NCI-H526 treated with DMSO at 0.1 percent for 48 hours (cell line): Measurements from ENCODE around the gene GPS1.

Experiments used
- DNase-seq: peaks from one replicate; lab custom pipeline; 2025; lab: John Stamatoyannopoulos, UW

GPS1 gene

DNA sequence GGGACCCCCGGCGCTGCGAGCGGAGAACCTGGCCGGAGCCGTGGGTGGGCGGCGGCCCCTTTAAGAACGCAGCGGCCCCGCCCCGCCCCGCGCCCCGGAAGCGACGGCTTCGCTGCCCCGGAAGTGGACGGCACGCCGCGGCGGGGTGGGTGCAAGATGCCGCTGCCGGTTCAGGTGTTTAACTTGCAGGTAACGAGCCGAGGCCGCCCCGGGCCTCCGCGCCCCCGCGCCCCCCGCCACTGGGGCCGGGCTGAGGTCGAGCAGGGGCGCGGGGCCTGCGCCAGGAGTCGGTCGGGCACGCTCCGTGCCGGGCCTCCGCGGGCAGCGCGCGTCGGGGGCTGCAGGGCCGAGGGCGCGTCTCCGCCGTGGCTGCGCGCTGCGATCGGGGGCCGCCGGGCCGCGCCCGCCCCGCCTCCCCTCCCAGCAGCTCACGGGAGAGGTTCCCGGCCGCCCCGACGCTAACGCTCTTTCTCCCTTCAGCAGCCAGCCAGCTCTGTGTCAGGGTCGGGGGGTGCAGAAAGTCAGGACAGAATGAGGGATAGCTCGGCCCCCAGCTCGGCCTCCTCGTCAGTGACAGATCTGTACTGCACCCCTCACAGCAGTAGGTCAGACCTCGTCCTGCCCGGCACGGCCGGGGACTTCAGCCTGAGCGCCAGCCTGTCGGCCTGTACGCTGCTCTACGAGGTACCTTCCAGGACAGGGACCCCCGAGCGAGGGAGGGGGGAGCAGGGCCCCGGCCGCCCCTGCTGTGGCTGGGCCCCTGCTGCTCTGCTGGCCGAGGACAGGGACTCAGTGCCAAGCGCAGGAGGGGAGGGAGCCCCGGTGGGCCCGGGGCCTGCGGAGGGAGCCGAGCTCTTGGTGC lies at the start of gene GPS1, which contains the start of gene RFNG:
GPS1 (plus strand) TSS at position 123 of the 862 bp plus-strand sequence; CDS start at position 157, 34 bp downstream.
RFNG (minus strand) TSS at position 36 of the 862 bp plus-strand sequence. CDS start 45 bp downstream, outside the sequence.
- peak; percentile 23 for DNase-seq

DNA sequence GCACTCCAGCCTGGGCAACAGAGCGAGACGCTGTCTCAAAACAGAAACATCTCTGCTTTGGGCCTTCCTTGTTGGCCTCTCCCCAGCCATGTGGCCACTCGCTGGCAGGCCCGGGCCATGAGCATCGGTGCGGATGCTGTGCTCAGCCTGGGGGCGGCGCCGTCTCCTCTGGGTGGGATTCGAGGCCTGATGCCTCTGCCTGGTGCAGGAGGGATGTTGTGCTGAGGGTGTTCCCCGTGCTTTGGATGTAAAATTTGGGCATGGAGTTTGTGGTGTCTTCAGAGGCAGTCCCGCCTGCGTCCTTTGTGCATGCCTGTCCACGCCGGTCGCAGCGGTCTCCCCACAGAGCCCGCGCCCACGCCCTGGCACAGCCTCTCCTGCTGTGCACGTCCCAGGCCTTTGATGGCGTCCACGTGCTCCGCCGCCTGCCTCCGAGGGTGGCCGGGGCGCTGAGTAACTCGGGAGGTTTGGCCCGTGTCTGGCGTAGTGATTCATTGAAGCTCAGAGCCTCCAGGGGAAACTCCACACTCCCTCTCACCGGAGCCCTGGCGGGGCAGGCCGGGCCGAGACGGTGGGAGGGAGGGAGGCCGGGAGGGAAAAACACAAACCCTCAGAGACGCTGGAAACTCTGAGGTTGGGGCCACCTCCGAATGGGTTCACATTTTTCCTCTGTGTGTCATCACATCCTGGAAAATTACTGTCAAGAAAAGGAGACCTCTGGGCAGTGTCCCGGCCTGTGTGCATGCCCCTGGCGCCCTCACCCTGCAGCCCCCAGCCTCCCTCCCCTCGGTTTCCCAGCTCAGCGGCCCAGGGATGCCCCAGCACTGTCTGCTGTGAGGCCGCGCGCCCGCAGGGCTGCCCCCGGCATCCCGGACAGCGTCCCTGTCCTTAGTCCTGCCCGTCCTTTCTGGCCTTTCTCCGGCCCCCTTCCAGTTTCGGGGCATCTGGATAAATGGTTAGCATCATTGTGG lies 48.0 kb upstream of the GPS1 start:
- DNase-seq, result no peak

DNA sequence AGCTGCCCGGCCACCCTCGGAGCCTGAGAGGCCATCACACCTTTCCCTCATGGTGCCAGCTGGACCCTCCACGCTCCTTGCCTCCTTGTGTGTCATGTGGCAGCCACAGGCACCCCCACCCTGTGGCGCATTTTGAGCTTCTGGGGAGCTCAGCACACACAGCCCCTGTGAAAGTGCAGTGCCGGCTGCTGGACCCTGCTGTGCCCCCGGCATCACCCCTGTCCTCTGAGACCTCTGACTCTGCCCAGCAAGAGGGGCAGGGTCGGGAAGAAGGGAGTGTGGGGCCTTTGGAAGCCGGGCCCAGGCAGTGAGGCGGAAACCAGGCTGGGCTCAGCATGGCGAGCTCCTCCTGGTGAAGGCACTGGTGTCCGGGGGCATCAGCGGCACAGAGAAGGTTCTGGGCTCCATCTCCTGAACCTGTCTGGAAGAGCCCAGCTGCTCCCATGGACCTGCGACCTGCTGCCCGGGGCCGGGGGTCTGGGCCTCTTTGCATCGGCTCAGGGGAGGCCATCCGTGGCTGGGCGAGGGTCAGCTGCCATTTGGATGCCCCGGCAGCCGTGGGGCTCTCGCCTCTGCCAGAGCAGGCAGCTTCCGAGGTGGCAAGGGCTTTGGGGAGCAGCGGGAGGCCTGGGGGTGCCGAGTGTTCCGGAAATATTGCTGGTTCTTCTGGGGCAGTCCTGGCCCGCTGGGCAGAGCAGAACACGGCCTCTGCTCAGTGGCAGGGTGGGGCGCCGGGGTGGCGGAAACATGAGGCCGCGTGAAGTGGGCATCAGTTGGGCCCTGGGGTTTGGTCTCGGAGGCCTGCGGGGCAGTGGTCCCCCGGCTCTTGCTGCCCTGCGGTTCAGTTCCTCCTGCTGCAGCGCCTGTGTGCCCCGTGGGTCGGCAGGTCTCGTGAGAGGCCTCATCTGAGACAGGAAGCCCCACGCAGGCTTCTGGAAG lies 46.9 kb upstream of the GPS1 start:
- no peak for DNase-seq

DNA sequence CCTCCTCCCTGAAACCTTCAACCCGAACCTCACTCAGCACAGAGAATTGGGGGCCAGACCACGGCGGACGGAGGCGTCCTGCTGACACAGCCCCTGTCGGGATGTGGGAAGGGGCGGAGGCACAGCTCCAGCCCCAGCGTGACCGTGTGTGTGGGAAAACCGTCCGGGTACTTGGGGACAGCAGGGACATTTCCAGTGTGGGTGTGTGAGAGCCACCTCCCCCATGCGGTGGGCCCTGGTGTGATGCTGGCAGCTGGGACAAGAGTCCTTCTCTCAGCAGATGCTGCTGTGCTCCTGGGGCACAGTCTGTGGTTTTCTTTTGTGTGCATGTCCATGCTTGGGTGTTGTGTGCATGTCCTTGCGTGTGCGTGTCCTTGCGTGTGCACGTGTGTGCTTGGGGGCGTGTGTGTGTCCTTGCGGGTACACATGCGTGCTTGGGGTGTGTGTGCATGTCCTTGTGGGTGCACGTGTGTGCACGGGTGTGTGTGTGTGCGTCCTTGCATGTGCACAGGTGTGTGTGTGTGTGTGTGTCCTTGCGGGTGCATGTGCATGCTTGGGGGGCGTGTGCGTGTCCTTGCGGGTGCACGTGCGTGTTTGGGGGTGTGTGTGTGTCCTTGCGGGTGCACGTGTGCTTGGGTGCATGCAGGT lies 45.9 kb upstream of the GPS1 start:
- no peak for DNase-seq

DNA sequence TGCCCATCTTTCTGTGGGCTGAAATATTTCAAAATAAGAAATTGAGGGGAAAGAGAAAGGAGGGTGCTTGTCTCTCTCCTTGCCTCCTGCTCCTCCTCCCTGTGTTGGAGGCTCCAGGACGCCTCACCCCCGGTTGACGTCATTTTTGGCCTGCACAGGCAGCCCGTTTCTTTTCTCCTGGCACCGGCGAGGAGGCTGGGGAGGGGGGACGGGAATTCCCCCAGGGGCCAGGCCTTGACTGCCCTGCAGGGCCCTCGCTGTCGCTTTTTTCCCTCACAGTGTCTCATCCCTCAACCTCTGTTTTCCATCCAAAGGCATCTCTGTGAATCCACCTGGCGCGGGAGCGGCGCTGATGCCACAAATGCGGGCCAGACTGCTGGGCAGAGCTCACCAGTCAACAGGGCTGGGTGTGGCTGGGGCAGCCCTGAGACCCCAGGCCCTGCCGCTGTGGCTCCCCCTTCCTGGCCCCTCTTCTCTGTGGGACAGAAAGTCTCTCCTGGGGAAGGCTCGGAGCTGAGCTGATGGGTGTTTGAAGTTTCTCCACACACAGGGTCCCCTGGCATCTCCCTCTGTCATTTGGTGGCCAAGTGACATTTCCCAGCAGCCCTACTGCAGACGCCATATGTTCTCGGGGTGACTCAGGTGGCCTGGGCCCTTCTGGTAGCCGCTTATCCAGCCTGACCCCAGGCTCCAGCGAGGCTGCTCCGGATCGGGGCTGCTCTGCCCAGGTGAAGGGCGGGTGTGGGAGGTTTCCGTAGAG lies 45.0 kb upstream of the GPS1 start:
- DNase-seq, result no peak

DNA sequence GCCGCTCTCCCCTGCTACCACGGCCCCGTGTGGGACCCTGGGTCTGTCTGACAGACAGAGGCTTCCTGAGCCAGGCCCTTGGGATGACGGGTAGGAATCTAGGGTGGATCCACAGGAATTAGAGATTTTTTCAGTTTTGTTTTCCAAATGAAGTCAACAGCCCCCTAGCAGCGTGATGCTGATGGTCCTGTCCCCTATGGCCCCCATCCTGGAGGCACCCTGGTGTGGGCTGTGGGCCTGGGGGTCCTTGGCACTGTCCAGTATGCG lies 44.5 kb upstream of the GPS1 start:
- DNase-seq, result no peak

DNA sequence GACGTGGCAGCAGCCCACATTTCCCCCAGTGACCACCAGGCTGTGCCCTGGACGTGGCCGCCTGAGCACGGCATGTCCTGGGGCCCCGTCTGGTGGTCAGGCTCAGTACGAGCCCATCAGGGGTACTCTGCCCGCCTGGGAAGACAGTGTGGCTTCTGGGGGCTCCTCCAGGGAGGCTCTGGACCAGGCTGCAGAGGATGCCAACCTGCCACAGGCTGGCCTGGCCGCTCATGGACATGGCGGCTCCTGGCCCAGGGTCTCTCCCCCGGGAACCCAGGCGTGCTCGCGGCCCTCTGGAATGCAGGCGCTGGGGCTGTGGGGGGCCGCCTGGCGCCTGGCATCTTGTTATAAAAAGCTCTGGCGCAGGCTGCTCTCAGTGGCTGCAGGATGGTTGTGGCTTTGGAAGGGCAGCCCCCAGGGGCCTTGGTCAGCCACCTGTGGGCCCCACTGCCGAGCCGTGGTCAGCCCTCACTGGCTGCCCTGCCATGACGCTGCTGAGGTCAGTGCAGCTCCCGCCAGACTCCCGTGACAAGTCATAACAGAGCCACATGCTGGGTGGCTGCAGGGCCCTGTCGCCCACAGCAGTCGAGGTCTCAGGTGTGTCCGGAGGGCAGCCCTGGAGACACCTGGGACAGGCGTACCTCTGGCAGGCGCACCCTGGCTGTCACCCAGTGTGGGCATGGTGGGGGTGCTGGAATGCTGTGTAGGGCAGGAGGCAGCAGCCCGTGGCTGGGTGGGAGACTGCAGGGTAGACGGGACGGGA lies 44.0 kb upstream of the GPS1 start:
- DNase-seq, result no peak

DNA sequence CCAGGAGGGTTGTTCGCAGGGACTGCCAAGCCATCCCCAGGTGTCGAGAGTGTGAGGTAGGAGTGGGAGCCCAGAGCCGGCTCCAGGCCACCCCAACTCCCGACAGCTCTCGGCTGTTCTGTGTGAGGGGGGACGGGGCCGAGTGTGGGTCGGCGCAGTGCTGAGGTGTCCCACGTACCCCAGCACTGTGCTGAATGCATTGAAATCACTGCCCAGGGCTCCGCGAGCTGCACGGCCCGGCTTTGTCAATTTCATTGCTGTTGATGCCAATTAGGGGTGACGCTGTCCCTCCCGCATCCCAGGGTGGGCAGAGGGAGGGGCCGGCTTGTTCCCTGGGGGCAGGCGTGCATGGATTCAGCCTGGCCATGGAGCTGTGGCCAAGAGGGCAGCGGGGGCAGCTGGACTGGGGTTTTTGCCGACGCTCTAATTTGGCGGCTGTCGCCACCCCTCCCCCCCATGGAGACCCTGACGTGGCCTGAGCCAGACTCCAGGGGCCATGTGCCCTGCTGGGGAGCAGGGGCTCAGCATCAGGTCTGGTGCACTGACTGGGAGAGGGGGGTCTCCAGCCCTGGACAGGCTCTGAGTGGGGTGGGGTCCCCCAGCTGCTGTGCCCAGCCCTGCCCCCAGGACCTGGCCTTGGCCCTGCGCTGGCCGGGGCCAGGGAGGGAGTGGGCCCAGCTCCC lies 43.3 kb upstream of the GPS1 start:
- DNase-seq, result no peak

DNA sequence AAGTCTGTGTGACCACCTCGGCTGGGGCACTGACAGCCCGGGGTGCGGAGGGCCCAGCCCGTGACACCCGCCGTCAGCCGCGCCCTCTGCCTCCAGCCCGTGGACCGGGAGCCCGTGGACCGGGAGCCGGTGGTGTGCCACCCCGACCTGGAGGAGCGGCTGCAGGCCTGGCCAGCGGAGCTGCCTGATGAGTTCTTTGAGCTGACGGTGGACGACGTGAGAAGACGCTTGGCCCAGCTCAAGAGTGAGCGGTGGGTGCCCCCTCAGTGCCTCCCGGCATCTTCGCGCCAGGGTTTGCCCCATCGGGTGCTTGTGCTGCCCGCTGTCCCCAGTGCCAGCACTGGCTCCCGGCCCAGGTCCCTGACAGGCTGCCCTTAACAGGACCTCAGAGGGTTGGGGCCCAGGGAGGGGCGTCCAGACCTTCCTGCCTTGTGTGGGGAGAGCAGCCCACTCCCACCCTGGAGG lies 42.7 kb upstream of the GPS1 start:
- no peak for DNase-seq

DNA sequence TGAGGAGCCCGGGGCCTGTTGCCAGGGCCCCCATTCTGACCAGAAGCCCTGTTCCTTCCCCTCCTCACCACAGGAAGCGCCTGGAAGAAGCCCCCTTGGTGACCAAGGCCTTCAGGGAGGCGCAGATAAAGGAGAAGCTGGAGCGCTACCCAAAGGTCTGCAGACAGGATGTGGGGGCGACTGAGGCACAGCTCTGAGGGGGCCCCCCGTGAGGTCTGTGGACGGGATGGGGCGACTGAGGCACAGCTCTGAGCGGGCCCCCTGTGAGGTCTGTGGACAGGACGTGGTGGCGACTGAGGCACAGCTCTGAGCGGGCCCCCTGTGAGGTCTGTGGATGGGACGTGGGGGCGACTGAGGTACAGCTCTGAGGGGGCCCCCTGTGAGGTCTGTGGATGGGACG lies 42.3 kb upstream of the GPS1 start:
- DNase-seq, result no peak

DNA sequence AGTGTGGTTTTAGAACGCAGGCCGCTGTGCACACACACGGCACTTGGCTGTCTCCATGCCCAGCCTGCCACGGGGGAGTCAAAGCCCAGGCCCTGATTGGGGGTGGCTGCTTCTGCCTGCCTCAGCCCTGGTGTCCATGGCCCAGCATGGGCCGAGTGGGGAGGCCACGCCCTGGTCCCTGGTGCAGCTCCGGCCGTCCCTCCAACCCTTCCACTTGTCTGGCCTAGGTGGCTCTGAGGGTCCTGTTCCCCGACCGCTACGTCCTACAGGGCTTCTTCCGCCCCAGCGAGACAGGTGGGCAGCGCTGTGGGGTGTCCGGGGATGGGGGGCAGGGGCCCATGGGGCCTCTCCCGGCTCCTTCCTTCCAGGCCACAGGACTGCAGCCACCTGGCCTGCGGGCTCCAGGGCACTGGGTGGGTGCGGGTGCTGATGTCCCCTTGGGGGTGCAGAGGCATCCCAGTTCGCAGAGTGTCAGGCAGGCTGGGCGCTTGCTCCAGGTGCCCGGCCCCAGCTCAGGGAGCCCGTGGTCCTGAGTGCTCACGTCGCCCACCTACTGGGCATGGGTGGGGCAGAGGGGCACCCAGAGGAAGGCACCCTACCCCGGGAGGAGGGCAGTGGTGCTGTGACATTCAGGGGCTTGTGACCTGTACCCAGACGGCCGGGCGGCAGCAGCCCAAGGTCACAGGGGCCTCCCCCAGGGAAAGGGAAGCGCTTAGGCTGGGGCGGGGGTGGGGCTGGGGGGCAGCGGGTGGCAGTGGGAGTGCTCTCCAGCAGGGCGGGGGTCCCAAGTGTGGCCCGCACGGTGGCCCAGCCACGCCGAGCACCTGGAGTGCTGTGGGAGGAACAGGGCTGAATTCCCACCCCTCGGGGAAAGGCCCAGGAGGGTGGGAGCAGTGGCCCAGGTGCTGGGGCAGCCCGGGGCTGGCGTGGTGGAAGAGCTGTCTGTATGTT lies 40.8 kb upstream of the GPS1 start:
- no peak for DNase-seq

DNA sequence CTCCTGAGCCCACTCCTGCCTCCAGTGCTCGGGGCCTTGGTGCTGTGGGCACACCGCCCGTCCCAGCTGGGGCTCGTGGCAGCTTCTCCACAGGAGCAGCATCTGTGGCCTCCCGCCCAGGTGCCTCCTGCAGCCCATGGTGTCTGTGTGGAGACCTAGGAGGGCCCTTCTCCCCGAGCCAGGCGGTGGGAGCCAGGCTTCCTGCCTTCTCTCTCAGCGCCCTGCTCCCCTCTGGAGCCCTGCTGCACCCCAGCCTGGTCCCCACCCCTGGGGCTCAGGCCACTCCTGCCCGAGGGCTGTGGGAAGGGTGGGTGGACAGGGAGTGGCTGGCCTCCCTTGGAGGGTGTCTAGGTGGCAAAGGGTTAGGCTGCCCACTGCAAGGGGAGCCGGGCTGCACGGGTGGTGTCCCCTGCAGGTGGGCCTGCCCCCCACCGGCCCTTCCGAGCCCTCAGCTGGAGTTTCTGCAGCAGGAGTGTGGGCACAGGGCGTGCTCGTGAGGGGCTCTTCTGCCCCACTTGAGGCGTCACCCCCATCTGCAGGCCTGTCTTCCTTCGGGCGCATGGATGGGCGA lies 40.0 kb upstream of the GPS1 start:
- DNase-seq, result no peak

DNA sequence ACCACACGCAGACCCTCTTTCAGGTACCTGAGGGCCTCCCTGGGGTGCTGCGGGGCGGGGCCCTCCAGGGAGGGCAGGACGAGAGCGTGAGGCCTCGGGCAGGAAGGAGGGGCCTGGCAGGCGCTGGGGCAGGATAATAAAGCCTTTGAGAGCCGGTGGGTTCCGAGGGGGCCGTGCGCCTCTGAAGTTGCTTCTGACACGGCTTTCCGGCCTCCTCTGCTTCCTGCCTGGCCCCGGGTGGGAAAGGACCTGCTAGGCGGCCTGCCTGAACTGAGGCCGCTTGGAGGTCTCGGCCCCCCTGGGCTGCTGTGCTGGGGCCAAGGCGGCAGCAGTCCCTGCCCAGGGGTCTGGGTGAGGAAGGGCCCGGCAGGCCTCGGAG lies 39.4 kb upstream of the GPS1 start:
- DNase-seq, result no peak

DNA sequence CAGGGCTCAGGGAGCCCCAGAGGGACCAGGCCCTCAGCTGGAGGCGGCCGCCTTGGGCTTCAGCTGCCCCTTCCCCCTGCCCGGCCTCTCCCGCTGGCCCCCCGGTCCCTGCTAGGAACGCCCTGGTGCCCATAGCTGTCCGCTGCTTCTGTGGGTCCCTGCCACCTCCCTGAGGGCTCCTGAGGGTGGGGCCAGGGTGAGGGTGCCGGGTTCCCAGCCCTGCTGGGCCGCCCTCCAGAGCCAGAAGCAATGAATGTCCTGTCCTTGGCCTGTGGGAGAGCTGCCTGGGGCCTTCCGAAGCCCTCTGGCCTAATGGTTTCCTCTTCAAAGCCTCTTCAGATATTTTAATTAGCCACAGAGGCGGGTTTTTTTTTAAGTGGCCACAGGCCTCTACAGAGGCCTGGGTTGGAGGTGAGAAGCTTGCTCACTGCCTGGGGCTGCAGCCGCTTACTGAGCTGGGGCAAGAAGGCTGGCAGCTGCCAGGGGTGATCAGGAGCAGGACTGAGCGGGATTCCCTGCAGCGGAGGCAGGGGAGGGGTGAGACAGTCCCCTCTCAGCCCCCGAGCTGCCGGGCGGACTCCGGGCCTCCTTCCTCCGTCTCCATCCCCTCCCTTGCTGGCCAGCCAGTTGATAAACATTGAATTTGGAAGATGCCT lies 38.9 kb upstream of the GPS1 start:
- no peak for DNase-seq

DNA sequence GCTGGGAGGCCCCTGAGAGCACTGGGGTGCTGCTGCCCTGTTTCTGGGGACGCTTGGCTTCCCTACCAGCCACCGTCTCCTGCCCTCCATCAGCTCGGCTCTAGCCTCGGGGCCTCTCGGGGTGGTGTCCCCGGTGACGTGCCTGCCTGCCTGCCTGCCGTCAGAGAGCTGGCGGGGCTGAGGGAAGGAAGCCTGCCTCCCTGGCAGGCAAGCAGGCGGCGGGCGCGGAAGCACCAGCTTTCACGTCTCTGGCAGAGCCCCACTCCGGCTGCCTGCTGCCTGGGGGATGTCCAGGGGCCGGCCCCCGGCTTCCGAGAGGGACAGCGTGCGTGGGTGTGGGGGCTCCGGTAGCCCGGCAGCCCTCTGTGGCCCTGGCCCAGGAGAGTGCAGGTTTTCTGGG lies 38.4 kb upstream of the GPS1 start:
- DNase-seq, result no peak

DNA sequence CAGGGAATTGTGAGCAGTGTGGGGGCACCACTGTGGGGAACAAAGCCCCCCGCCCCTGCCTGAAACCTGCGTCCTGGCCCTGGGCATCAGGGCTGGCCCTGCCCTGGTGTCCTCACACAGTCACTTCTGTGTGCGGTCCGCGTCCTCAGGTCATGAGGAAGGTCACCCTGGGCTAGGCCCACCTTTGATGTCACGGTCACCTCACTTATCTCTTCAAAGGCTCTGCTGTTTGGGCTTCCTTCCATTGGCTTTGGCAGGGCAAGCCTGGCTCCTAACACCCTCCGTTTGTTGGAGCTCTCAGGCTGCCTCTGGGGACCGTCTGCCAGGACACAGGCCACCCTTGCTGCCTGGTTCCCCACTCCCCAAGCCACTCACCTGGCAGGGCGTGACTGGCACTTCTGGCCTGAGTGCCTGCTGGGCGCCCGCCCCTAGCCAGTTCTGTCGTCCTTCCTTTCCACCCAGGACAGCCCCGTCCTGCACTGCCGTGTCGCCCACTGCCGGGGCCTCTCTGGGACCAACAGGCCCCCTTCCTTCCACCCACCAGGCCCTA lies 37.9 kb upstream of the GPS1 start:
- DNase-seq, result no peak

DNA sequence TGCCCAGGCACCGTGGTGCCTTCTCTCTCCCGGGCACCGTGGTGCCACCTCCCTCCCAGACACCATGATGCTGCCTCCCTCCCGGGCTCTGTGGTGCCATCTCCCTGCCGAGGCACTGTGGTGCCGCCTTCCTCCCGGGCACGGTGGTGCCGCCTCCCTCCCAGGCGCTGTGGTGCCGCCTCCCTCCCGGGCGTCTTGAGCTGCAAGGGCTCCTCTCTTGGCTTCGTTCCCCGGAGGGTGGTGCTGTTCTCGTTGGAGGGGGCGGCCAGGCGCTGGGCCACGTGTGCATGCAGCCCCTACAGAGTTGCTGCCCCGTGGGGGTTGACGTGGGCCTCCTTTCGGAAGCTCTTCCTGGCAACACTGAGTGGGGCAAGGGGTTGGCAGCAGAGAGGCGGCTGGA lies 37.3 kb upstream of the GPS1 start:
- DNase-seq, result no peak
